ENCODE results near the gene ADAM22.

ADAM22 gene

GRCh38 chr7:88167223-88167622 is 233.2 kb downstream of the ADAM22 start:
- DNase-seq (ENCODE audit: low read depth in 2 of 2) = no peak

GRCh38 chr7:88167721-88168120 is 233.7 kb downstream of the ADAM22 start:
- DNase-seq (ENCODE audit: low read depth in 2 of 2) = no peak

GRCh38 chr7:88169717-88170320 is 235.8 kb downstream of the ADAM22 start:
- no peak for DNase-seq (ENCODE audit: low read depth in 2 of 2)

- no peak for DNase-seq (ENCODE audit: low read depth in 2 of 2)
Measured at GRCh38 chr7:88172842-88173241, 238.8 kb downstream of the ADAM22 start.

GRCh38 chr7:88176190-88176589 is 242.1 kb downstream of the ADAM22 start:
- DNase-seq (ENCODE audit: low read depth in 2 of 2) = no peak

GRCh38 chr7:88183051-88183450 is 249.0 kb downstream of the ADAM22 start:
- no peak for DNase-seq (ENCODE audit: low read depth in 2 of 2)

- peak in 1 of 2 donors; percentile 3 for DNase-seq (ENCODE audit: low read depth in 2 of 2)
Measured at GRCh38 chr7:88184848-88185304, 250.8 kb downstream of the ADAM22 start.

- no peak for DNase-seq (ENCODE audit: low read depth in 2 of 2)
Measured at GRCh38 chr7:88185650-88186049, 251.6 kb downstream of the ADAM22 start.

GRCh38 chr7:88191911-88192310 is 257.9 kb downstream of the ADAM22 start:
- DNase-seq (ENCODE audit: low read depth in 2 of 2) = no peak

GRCh38 chr7:88200261-88200660 is 266.2 kb downstream of the ADAM22 start:
- no peak for DNase-seq (ENCODE audit: low read depth in 2 of 2)

- no peak for DNase-seq (ENCODE audit: low read depth in 2 of 2)
Measured at GRCh38 chr7:88200789-88201188, 266.7 kb downstream of the ADAM22 start.

- DNase-seq (ENCODE audit: low read depth in 2 of 2) = no peak
Measured at GRCh38 chr7:88201305-88201704, 267.3 kb downstream of the ADAM22 start.

- DNase-seq (ENCODE audit: low read depth in 2 of 2) = no peak
Measured at GRCh38 chr7:88202278-88202677, 268.2 kb downstream of the ADAM22 start.

- DNase-seq (ENCODE audit: low read depth in 2 of 2) = no peak
Measured at GRCh38 chr7:88202799-88203198, 268.7 kb downstream of the ADAM22 start.

GRCh38 chr7:88203401-88203800 is 269.4 kb downstream of the ADAM22 start:
- no peak for DNase-seq (ENCODE audit: low read depth in 2 of 2)

GRCh38 chr7:88204525-88205110 is 270.6 kb downstream of the ADAM22 start:
- DNase-seq (ENCODE audit: low read depth in 2 of 2) = no peak

GRCh38 chr7:88205179-88205578 is 271.1 kb downstream of the ADAM22 start:
- no peak for DNase-seq (ENCODE audit: low read depth in 2 of 2)

GRCh38 chr7:88206254-88206653 is 272.2 kb downstream of the ADAM22 start:
- no peak for DNase-seq (ENCODE audit: low read depth in 2 of 2)

- no peak for DNase-seq (ENCODE audit: low read depth in 2 of 2)
Measured at GRCh38 chr7:88208521-88208920, 274.5 kb downstream of the ADAM22 start.

GRCh38 chr7:88212918-88213317 is 278.9 kb downstream of the ADAM22 start:
- no peak for DNase-seq (ENCODE audit: low read depth in 2 of 2)

- no peak for DNase-seq (ENCODE audit: low read depth in 2 of 2)
Measured at GRCh38 chr7:88214456-88214855, 280.4 kb downstream of the ADAM22 start.

GRCh38 chr7:88215295-88215694 is 281.2 kb downstream of the ADAM22 start:
- DNase-seq (ENCODE audit: low read depth in 2 of 2) = no peak

- DNase-seq (ENCODE audit: low read depth in 2 of 2) = no peak
Measured at GRCh38 chr7:88216276-88216675, 282.2 kb downstream of the ADAM22 start.

Data from stimulated activated CD8-positive, alpha-beta memory T cell treated with anti-CD3 and anti-CD28 coated beads, Interleukin-15, amount 100 ng/mL, for 48 hours (primary cell).